Stimulated activated CD4-positive, alpha-beta T cell treated with anti-CD3 and anti-CD28 coated beads, TNF-alpha, amount 100 ng/mL, for 1 hour (primary cell): Measurements from ENCODE around the gene LUZP2.

Source experiments
- DNase-seq, 3 donors: peaks; one replicate each; pipeline ENCODE4 v3.0.0-alpha.2; 2020; ENCODE audit warnings: low read depth in 3 of 3, low spot score in 1 of 3

Gene LUZP2

DNA sequence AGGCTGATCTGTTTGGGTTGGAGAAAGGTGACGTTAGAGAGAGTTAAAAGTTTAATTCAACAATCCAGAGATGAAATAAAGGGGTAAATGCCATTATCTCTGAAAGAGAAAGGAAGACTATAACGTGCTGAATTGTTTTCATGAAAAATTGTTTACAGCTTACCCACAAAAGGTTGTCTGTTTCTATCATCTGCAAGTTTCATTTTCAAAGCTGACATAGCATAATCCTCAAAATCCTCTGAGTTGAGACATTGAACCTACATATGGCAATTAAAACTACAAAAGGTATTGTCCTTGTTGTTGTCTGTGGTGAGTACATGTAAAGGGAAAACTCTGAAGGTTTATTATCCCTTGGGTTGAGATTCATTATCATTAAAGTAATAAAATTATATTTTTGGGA lies 569.9 kb downstream of the LUZP2 start:
- DNase-seq = no peak

DNA sequence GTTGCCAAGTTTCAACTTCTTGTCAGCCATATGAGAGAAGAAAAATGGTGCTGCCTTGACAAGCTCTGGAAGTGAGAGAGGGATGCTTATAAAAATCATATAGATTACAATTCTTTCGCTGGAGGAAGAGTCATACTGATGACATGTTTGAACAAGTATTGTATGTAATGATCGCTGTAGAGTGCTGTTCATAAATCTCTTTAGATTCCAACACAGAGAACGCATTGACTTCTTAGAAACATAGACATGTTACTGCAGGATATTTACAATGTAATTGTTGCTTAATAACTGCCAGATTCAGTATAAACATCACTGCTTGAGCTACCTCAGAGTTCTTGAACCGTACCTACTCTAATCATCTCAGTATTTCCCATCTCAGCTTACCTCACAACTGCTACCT lies 571.6 kb downstream of the LUZP2 start:
- no peak for DNase-seq

DNA sequence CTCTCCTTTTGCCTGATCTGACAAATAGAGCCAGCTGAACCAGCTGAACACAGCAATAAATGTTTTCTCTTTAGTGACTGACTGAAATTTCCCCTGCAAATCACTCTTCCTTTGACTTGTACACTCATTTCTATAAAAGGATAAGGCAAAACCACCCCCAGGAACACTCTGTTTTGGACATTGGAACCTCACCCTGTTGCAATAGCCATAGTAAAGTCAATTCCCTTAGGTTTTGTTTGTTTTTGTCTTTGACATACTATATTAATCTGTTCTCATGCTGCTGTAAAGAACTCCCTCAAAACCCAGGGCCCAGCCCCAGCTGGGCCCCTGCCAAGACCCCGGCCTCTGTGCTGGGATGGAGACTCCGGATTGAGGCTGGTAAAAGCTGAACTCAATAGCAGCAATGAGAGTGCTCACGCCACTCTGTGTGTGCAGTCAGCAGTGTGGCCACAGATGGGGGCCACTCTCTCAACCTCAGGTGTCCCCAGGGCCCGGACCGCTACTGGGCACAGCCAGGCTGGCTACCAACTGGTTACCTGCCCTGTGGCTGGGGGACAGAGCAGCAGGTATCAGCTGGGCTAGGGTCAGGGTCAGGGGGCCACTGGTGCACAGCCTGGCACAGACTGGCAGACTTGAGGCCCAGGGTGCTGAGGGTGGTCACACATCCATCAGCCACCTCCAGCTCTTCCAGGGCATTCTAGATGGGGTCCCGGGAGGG lies 597.4 kb downstream of the LUZP2 start:
- DNase-seq = no peak

DNA sequence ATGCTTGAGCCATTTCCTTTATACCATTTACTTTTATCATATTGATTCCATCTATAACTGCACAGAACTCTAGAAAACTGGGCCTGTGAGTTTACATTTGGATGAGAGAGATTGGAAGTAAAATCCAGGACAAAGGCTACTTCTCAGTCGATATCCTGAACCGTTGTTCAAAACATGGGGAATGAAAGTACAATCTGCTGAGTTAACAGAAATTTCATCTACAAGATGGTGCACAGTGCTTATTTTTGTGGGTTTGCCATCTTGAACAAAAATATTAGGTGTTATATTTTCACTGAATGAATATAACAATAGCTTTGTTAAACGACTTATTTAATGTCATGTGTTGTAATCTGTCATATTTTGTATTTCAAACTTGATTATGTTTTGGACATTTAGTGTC lies 622.6 kb downstream of the LUZP2 start:
- no peak for DNase-seq
